GM12872 (cell line): ENCODE data around the gene NDUFA8.

Source experiments
- CTCF ChIP-seq: IDR thresholded peaks from 3 replicates; pipeline ENCODE4 v1.5.1; 2011; ENCODE audit warnings: low read depth, mild to moderate bottlenecking, low read length, moderate library complexity; ENCODE audit not compliant: insufficient read depth

Gene NDUFA8

GRCh38 chr9:122128969-122129343 lies 30.6 kb downstream of the NDUFA8 start:
- TF ChIP-seq CTCF, result no peak

- TF ChIP-seq CTCF, result no peak
Measured at GRCh38 chr9:122128007-122128968, 31.3 kb downstream of the NDUFA8 start.

- TF ChIP-seq CTCF, result no peak
Measured at GRCh38 chr9:122127396-122127798, 32.2 kb downstream of the NDUFA8 start.

- no peak for TF ChIP-seq CTCF
Measured at GRCh38 chr9:122126331-122127261, 33.0 kb downstream of the NDUFA8 start.

- no peak for TF ChIP-seq CTCF
Measured at GRCh38 chr9:122125509-122126330, 33.9 kb downstream of the NDUFA8 start.

GRCh38 chr9:122125158-122125508 lies 34.4 kb downstream of the NDUFA8 start:
- peak; percentile 92 for TF ChIP-seq CTCF
